ENCODE measurements around the gene CREB3L1.
A peak's percentile ranks its signal among the peaks of the same experiment; 100 is the strongest.

Gene CREB3L1

GRCh38 chr11:46277622-46278386 is at the start of gene CREB3L1:
TSS of gene CREB3L1 (plus strand) at chr11:46277662. CDS start at chr11:46278112, 450 bp downstream.
- in situ Hi-C loops (cut with HindIII; ENCODE audit: low sequenced_read_pairs), result no loop called here
- TF ChIP-seq CTCF (IDR thresholded peaks at IDR 0.05; ENCODE audit: low read depth, low read length), result no peak
- peak; percentile 33 for DNase-seq (ENCODE audit: low read depth, low spot score)
- peak within 1 kb of the TSS; percentile 98 for H3K4me3 ChIP-seq (ENCODE audit: low read depth, low read length)

- DNase-seq (ENCODE audit: low read depth, low spot score), result no peak
- no peak for TF ChIP-seq CTCF (IDR thresholded peaks at IDR 0.05; ENCODE audit: low read depth, low read length)
- H3K4me3 ChIP-seq (ENCODE audit: low read depth, low read length), result no peak overlapping the region
- in situ Hi-C loops (cut with HindIII; ENCODE audit: low sequenced_read_pairs), result no loop called here
These were observed 48.2 kb upstream of the CREB3L1 start for GRCh38 chr11:46229230-46229629.

GRCh38 chr11:46234311-46234710 is 43.2 kb upstream of the CREB3L1 start:
- TF ChIP-seq CTCF (IDR thresholded peaks at IDR 0.05; ENCODE audit: low read depth, low read length), result no peak
- in situ Hi-C loops (cut with HindIII; ENCODE audit: low sequenced_read_pairs), result no loop called here

GRCh38 chr11:46235777-46236688 is 41.4 kb upstream of the CREB3L1 start:
- DNase-seq (ENCODE audit: low read depth, low spot score), result no peak
- no peak for TF ChIP-seq CTCF (IDR thresholded peaks at IDR 0.05; ENCODE audit: low read depth, low read length)
- H3K4me3 ChIP-seq (ENCODE audit: low read depth, low read length), result no peak overlapping the region
- in situ Hi-C loops (cut with HindIII; ENCODE audit: low sequenced_read_pairs), result no loop called here

More at GRCh38 chr11:46234311-46234710, 43.2 kb upstream of the CREB3L1 start:
- no peak for DNase-seq (ENCODE audit: low read depth, low spot score)
- no peak overlapping the region for H3K4me3 ChIP-seq (ENCODE audit: low read depth, low read length)

GRCh38 chr11:46236918-46237247 is 40.6 kb upstream of the CREB3L1 start:
- TF ChIP-seq CTCF (IDR thresholded peaks at IDR 0.05; ENCODE audit: low read depth, low read length), result no peak
- no peak for DNase-seq (ENCODE audit: low read depth, low spot score)
- H3K4me3 ChIP-seq (ENCODE audit: low read depth, low read length), result no peak overlapping the region
- in situ Hi-C loops (cut with HindIII; ENCODE audit: low sequenced_read_pairs), result no loop called here

- TF ChIP-seq CTCF (IDR thresholded peaks at IDR 0.05; ENCODE audit: low read depth, low read length), result no peak
- peak overlapping the region; percentile 39 for H3K4me3 ChIP-seq (ENCODE audit: low read depth, low read length)
- DNase-seq (ENCODE audit: low read depth, low spot score), result peak; percentile 90
- in situ Hi-C loops (cut with HindIII; ENCODE audit: low sequenced_read_pairs), result no loop called here
These were observed 40.0 kb upstream of the CREB3L1 start for GRCh38 chr11:46237248-46238077.
